IPS-20b (cell line): ENCODE results near the gene MOG.

Experiments used
- H3K27ac ChIP-seq: one replicate; pipeline ENCODE4 v1.5.1; 2013; ENCODE audit warnings: low read length
- H3K27me3 ChIP-seq: 2 replicates; pipeline ENCODE4 v1.6.1; 2013; ENCODE audit warnings: mild to moderate bottlenecking, low read length, inconsistent platforms; ENCODE audit not compliant: insufficient read depth
- H3K36me3 ChIP-seq: 2 replicates; pipeline ENCODE4 v1.6.1; 2013; ENCODE audit warnings: low read depth, mild to moderate bottlenecking, inconsistent platforms, low read length, moderate library complexity; ENCODE audit not compliant: insufficient read depth
- H3K4me1 ChIP-seq: 2 replicates; pipeline ENCODE4 v1.6.1; 2013; ENCODE audit warnings: mild to moderate bottlenecking, control low read depth, inconsistent platforms, low read length, moderate library complexity; ENCODE audit not compliant: insufficient read depth
- H3K4me3 ChIP-seq: 2 replicates; pipeline ENCODE4 v1.5.1; 2013; ENCODE audit warnings: mild to moderate bottlenecking, low read length, inconsistent platforms
- H3K9ac ChIP-seq: 2 replicates; pipeline ENCODE4 v1.6.1; 2013; ENCODE audit warnings: low read depth, mild to moderate bottlenecking, inconsistent platforms, low read length, moderate library complexity
- H3K9me3 ChIP-seq: 2 replicates; pipeline ENCODE4 v1.6.1; 2013; ENCODE audit warnings: mild to moderate bottlenecking, low read depth, low read length, inconsistent platforms; ENCODE audit not compliant: insufficient read depth

The MOG gene

DNA sequence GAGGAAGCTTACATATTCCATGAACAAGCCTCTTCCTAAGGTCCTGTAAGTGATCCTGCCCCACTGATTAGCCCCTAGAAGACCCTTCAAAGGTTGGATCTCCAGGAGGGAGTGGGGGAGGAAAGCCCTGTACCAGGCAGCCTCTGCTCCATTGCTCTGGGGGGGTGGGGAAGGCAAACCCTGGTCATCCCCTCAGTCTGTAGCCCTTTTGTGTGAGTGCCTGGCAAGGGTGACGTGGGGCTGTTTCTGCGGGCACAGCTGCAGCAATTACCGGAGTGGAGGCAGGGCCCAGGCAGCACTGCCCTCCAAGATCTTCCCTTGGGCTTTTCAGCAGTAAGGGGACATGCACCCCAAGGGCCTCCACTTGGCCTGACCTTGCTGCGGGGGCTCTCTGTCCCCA, at the start of gene MOG:
MOG (plus strand) TSS at position 295 of the 400 bp plus-strand sequence. CDS start 118 bp downstream, outside the sequence.
- no peak within 1 kb of the TSS for H3K4me3 ChIP-seq
- H3K9me3 ChIP-seq: no peaks in the 10 kb centered on the region
- H3K9ac ChIP-seq: no peak within 1 kb of the TSS
- no peaks in the 10 kb centered on the region for H3K36me3 ChIP-seq
- peaks cover 25% of the 10 kb centered on the region; the same call in 1 of the 2 replicates for H3K4me1 ChIP-seq
- H3K27me3 ChIP-seq: no peaks in the 10 kb centered on the region
- no peak within 1 kb of the TSS for H3K27ac ChIP-seq

DNA sequence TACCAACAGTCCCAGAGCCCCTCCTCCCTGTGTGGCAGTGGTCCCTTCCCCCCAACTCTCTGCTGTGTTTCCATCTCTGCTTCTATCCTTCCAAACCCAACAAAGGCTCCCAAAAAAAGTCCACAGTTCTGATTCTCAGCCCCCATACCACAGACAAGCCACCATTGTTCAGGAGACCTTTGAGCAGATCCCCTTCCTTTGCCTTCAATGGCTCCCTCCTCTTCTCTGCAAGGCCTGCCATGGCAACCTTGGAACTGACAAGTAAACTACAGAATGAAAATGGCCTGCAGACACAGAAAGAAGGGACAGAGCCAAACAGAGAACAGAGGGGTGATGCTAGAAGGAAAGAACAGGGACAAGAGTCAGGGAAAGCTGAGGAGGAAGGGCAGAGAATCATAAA, 48.8 kb upstream of the MOG start:
- H3K4me3 ChIP-seq: no peak overlapping the region
- H3K9ac ChIP-seq: no peak overlapping the region
- peaks cover 100% of the 10 kb centered on the region for H3K36me3 ChIP-seq
- no peak overlapping the region for H3K27ac ChIP-seq
- H3K9me3 ChIP-seq: no peaks in the 10 kb centered on the region
- H3K27me3 ChIP-seq: no peaks in the 10 kb centered on the region
- no peaks in the 10 kb centered on the region for H3K4me1 ChIP-seq

DNA sequence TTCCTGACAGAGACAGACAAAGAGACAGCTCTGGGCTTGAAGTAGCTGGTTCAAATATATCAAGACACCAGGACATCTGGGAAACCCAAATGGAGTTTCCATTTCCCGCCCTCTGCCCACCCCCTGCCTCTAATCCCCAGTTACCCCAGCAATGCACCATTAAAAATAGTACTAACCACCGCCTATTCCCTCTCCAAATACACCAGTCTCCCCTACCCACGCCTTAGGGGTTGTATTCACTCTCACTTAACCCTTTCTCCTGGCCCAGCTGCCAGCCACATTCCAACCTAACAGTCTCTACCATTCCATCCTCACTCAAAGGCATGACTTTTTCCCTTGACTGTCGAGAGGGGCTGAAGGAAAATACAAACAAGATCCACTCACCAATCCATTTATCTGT, 46.4 kb upstream of the MOG start:
- H3K27ac ChIP-seq: no peak overlapping the region
- no peaks in the 10 kb centered on the region for H3K27me3 ChIP-seq
- no peaks in the 10 kb centered on the region for H3K4me1 ChIP-seq
- H3K9ac ChIP-seq: no peak overlapping the region
- peaks cover 100% of the 10 kb centered on the region for H3K36me3 ChIP-seq
- no peaks in the 10 kb centered on the region for H3K9me3 ChIP-seq
- H3K4me3 ChIP-seq: no peak overlapping the region

- H3K36me3 ChIP-seq: peaks cover 99% of the 10 kb centered on the region
- no peaks in the 10 kb centered on the region for H3K9me3 ChIP-seq
- no peak overlapping the region for H3K9ac ChIP-seq
- no peaks in the 10 kb centered on the region for H3K27me3 ChIP-seq
- H3K4me1 ChIP-seq: no peaks in the 10 kb centered on the region
- H3K27ac ChIP-seq: no peak overlapping the region
- no peak overlapping the region for H3K4me3 ChIP-seq
Observed at GRCh38 chr6:29611426-29611825, 45.5 kb upstream of the MOG start.

- Histone ChIP-seq H3K4me1 (peaks cover 8% of the 10 kb centered on the region), H3K9me3 (no peaks in the 10 kb centered on the region), H3K4me3 (no peak overlapping the region), H3K9ac (no peak overlapping the region), H3K27ac (no peak overlapping the region), H3K36me3 (peaks cover 98% of the 10 kb centered on the region), H3K27me3 (no peaks in the 10 kb centered on the region)
Observed at GRCh38 chr6:29617782-29618554, 38.9 kb upstream of the MOG start.

DNA sequence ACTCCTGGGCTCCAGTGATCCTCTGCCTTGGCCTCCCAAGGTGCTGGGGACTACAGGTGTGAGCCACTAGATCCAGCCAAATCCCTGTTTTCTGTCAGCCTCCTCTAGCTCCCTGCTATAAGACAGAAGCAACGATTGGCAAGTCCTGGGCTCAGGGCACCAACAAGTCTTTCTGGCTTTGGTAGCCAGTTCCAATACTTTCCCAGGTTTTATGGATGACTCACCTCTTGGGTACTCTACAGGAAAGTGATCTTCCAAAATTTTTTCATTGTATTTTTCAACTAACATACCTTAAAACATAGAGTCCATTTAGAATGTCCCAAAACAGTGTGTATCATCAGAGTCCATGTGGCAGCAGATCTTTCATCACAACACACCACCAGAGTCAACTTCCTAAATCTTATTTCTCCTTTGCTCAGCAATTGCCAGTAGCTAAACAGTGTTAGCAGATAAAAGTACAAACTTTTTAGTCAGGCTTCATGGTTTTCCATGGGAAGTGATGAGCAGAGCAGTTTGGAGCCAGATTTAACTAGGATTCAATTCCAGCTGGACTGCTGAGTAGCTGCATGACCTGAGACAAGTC, 37.2 kb upstream of the MOG start:
- Histone ChIP-seq H3K9ac (no peak overlapping the region), H3K27ac (no peak overlapping the region), H3K36me3 (peaks cover 94% of the 10 kb centered on the region)

DNA sequence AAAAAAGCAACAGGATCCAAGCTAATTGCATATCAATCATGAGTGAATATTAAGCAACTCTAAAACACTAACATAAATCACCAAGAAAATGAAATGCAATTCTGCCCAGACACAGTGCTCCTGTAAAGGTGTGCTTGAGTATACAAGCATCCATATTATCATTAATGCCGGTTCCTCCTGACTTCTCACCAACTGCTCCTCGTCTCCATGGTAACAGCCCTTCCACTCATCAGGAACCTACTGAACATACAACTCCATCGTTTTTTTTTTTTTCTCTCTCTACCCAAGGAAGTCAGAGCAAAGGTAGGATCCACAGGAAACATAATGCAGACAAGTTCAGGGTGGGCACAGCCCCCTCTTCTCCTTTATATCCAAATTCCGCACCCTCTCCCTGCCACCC, 36.3 kb upstream of the MOG start:
- Histone ChIP-seq H3K36me3 (peaks cover 85% of the 10 kb centered on the region), H3K27ac (no peak overlapping the region), H3K9me3 (no peaks in the 10 kb centered on the region), H3K4me3 (no peak overlapping the region), H3K27me3 (no peaks in the 10 kb centered on the region), H3K4me1 (peaks cover 34% of the 10 kb centered on the region), H3K9ac (no peak overlapping the region)

More for the DNA sequence above, 37.2 kb upstream of the MOG start:
- H3K4me1 ChIP-seq: peaks cover 24% of the 10 kb centered on the region
- no peaks in the 10 kb centered on the region for H3K27me3 ChIP-seq
- H3K4me3 ChIP-seq: no peak overlapping the region
- no peaks in the 10 kb centered on the region for H3K9me3 ChIP-seq

- no peaks in the 10 kb centered on the region for H3K27me3 ChIP-seq
- peaks cover 49% of the 10 kb centered on the region for H3K4me1 ChIP-seq
- H3K36me3 ChIP-seq: peaks cover 50% of the 10 kb centered on the region
- H3K27ac ChIP-seq: peak overlapping the region; percentile 45
- peak overlapping the region; percentile 87 for H3K4me3 ChIP-seq
- peak overlapping the region; percentile 86; the same call in 1 of the 2 replicates for H3K9ac ChIP-seq
- H3K9me3 ChIP-seq: no peaks in the 10 kb centered on the region
Observed at GRCh38 chr6:29624520-29624961, 32.4 kb upstream of the MOG start.

DNA sequence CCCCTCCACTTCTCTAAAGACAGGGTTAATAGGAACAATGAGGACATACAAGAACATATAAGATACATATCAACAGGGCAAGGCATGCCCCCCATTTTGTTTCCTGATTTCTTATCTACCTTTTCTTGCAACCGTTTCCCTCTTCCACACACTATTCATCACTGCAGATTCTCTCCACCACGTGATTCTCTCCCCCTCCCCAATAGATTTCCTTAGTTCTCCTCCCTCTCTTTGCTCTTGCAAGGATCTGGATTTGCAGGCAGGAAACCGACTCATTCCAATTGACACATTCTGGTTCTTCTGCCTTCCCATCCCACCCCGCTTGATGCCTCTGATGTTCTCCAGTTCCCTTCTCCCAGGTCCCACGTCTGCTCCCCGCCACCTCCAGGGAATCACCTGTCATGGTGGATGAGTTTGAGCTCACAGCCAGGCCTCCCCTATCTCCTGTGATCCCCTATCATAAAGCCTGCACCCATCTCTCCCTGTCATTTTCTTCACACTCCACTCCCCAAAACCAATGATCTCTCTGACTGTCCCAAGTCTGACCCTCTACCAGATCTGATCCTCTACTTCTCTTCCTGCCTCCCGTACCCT, 31.5 kb upstream of the MOG start:
- H3K9me3 ChIP-seq: no peaks in the 10 kb centered on the region
- H3K27me3 ChIP-seq: no peaks in the 10 kb centered on the region
- H3K4me1 ChIP-seq: peaks cover 57% of the 10 kb centered on the region
- H3K9ac ChIP-seq: peak overlapping the region; percentile 86; the same call in 1 of the 2 replicates
- peak overlapping the region; percentile 10 for H3K27ac ChIP-seq
- peak overlapping the region; percentile 87 for H3K4me3 ChIP-seq
- H3K36me3 ChIP-seq: peaks cover 45% of the 10 kb centered on the region

DNA sequence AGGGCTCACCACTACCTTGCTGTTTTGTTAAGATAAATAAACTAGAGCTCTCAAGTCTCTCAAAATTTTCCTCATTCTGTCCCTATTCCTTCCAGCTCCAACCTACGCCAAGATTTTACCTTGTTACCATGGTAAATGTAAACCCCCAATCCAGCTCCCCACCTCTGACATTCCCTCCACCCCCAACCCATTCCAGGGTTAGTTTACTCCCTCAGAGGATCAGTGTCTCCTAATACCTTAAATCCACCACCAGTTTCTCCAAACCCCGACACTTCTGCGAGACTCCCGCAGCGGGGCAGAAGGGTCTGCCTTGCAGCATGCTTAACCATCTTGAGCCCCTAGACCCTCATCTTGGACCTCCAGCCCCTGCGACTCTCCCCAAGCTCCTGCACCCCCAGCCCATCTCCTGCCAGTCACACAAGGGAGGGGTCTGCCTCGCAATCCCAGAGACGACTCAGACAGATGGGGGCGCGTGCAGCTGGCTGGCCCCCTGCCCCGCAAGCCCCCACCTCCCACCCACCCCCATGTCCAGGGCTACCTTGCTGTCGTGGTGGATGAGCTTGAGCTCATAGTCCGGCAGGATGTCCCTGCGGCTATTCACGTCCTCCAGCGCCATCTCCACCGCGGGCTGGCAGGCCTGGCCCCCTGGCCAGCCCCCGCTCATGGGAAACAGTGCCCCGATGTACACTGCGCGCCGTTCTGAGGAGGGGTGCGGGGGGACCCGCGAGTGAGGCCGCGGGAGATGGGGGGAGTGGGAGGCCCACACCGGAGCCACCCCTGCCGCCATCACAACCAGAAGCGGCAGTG, 29.7 kb upstream of the MOG start:
- Histone ChIP-seq H3K4me3 (peak overlapping the region; percentile 87), H3K4me1 (peaks cover 67% of the 10 kb centered on the region), H3K27ac (peak overlapping the region; percentile 70), H3K27me3 (no peaks in the 10 kb centered on the region), H3K36me3 (peaks cover 35% of the 10 kb centered on the region), H3K9ac (peak overlapping the region; percentile 86; the same call in 1 of the 2 replicates), H3K9me3 (no peaks in the 10 kb centered on the region)

- no peaks in the 10 kb centered on the region for H3K27me3 ChIP-seq
- peaks cover 62% of the 10 kb centered on the region for H3K4me1 ChIP-seq
- peak overlapping the region; percentile 86; the same call in 1 of the 2 replicates for H3K9ac ChIP-seq
- peak overlapping the region; percentile 87 for H3K4me3 ChIP-seq
- no peaks in the 10 kb centered on the region for H3K9me3 ChIP-seq
- peak overlapping the region; percentile 70 for H3K27ac ChIP-seq
- peaks cover 27% of the 10 kb centered on the region for H3K36me3 ChIP-seq
Observed at GRCh38 chr6:29627755-29628418, 29.0 kb upstream of the MOG start.
